Mammary epithelial cell (primary cell): ENCODE data around the gene ATP11A.

ENCODE experiments used
- EZH2 ChIP-seq: IDR thresholded peaks from 2 replicates; pipeline ENCODE4 v1.6.1; 2012; ENCODE audit warnings: low read length, inconsistent platforms, borderline replicate concordance
- TF ChIP-seq, protein P1 (sequence below), 2 donors: IDR thresholded peaks in 1 of 2; conservative IDR thresholded peaks in 1 of 2; 2 replicates each; pipeline ENCODE4 v1.5.1; 2011 to 2012; ENCODE audit warnings: inconsistent platforms in 2 of 2, low read length in 2 of 2, mild to moderate bottlenecking in 2 of 2, control low read depth in 1 of 2, low read depth in 1 of 2; ENCODE audit not compliant: insufficient read depth in 1 of 2; ENCODE audit errors: extremely low read depth in 1 of 2

DNA sequence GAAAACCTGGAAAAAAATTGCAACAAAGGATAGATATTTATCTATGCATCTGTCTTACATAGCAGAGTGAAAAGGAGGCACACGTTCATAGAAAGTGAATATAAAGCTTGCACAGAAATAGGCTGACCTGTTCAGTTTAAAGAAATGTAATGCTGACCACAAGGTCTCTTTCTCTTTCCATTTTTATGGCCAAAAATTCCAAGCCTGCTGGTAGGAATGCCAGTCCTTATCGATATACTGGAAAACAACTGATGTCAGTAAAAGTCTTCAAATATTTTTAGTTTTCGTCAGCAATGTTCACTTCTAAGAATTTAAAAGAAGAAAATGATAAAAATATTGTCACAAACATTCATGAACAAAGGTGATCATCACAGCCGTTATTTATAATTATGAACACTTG lies 220.2 kb downstream of the ATP11A start:
- TF ChIP-seq, protein P1, sequence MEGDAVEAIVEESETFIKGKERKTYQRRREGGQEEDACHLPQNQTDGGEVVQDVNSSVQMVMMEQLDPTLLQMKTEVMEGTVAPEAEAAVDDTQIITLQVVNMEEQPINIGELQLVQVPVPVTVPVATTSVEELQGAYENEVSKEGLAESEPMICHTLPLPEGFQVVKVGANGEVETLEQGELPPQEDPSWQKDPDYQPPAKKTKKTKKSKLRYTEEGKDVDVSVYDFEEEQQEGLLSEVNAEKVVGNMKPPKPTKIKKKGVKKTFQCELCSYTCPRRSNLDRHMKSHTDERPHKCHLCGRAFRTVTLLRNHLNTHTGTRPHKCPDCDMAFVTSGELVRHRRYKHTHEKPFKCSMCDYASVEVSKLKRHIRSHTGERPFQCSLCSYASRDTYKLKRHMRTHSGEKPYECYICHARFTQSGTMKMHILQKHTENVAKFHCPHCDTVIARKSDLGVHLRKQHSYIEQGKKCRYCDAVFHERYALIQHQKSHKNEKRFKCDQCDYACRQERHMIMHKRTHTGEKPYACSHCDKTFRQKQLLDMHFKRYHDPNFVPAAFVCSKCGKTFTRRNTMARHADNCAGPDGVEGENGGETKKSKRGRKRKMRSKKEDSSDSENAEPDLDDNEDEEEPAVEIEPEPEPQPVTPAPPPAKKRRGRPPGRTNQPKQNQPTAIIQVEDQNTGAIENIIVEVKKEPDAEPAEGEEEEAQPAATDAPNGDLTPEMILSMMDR (conservative IDR thresholded peaks at IDR 0.05 in 1 of 2, IDR thresholded peaks at IDR 0.05 in 1 of 2; ENCODE audit: extremely low read depth in 1 of 2, insufficient read depth in 1 of 2, low read depth in 1 of 2, low read length in 2 of 2) = no peak
- no peak for TF ChIP-seq EZH2
